HepG2 (cell line): ENCODE results near the gene UBE2O. TPM values are rescaled to one million over a fixed set of nuclear protein-coding genes. Genes with fewer than 3 reads are reported as not detected.

ENCODE experiments used
- RERE ChIP-seq: IDR thresholded peaks from 2 replicates; pipeline ENCODE4 v1.6.1; 2016; ENCODE audit warnings: low read depth, missing genetic modification reagents, missing compliant biosample characterization
- ZBTB26 ChIP-seq: IDR thresholded peaks from 2 replicates; pipeline ENCODE4 v1.6.1; 2016; ENCODE audit warnings: missing compliant biosample characterization, missing genetic modification reagents, borderline replicate concordance
- ZBTB46 ChIP-seq: sonication (generic); formaldehyde crosslinking; IDR thresholded peaks from 2 replicates; pipeline ENCODE4 v1.4.0; 2020; ENCODE audit warnings: mild to moderate bottlenecking, missing genetic modification reagents, borderline replicate concordance
- ZNF12 ChIP-seq: sonication (generic); formaldehyde crosslinking; IDR thresholded peaks from 2 replicates; pipeline ENCODE4 v1.5.0; 2020; ENCODE audit warnings: missing genetic modification reagents
- ZNF33B ChIP-seq: sonication (generic); formaldehyde crosslinking; IDR thresholded peaks from 2 replicates; pipeline ENCODE4 v1.5.1; 2020; ENCODE audit warnings: mild to moderate bottlenecking, missing genetic modification reagents
- ZNF354B ChIP-seq: sonication (generic); formaldehyde crosslinking; IDR thresholded peaks from 2 replicates; pipeline ENCODE4 v1.8.0; 2022; ENCODE audit warnings: mild to moderate bottlenecking, missing genetic modification reagents
- ZNF7 ChIP-seq: IDR thresholded peaks from 2 replicates; pipeline ENCODE4 v1.6.1; 2016; ENCODE audit warnings: missing biosample characterization, missing genetic modification reagents
- ZNF768 ChIP-seq: sonication (generic); formaldehyde crosslinking; IDR thresholded peaks from 2 replicates; pipeline ENCODE4 v1.4.0; 2020; ENCODE audit warnings: missing genetic modification reagents
- ZNF878 ChIP-seq: sonication (generic); formaldehyde crosslinking; IDR thresholded peaks from 2 replicates; pipeline ENCODE4 v1.8.1; 2023; ENCODE audit warnings: mild to moderate bottlenecking, missing genetic modification reagents, moderate library complexity
- ZSCAN31 ChIP-seq: sonication (generic); formaldehyde crosslinking; IDR thresholded peaks from 2 replicates; pipeline ENCODE4 v1.5.0; 2020; ENCODE audit warnings: low read depth, mild to moderate bottlenecking, missing genetic modification reagents
- ZSCAN5A ChIP-seq: sonication (generic); formaldehyde crosslinking; IDR thresholded peaks from 2 replicates; pipeline ENCODE4 v1.8.0; 2022; ENCODE audit warnings: mild to moderate bottlenecking, missing genetic modification reagents, borderline replicate concordance
- polyA plus RNA-seq, 8 experiments: library from polyadenylated mRNA; depleted of rRNA in 3 of 8; stranded (reverse) in 7 of 8; unstranded in 1 of 8; fragments of >200 nt; fragmentation: Illumina TruSeq in 4 of 8; extraction: Trizol in 4 of 8; gene quantifications; 2 replicates each; pipeline versions ENCODE4 v1.2.1 to v1.2.3, GENCODE V29; 2011 to 2016; ENCODE audit warnings: low read depth in 4 of 8, missing spikeins in 1 of 8, mixed read lengths in 1 of 8; ENCODE audit not compliant: insufficient read depth in 1 of 8
- total RNA-seq, 5 experiments: library from RNA; depleted of rRNA; stranded (reverse); fragments of >200 nt; fragmentation: Illumina TruSeq; extraction: Trizol; gene quantifications; 2 replicates each; pipeline ENCODE4 v1.2.3, GENCODE V29; 2016; ENCODE audit warnings: low read depth in 1 of 5
- TF ChIP-seq, protein P1 (sequence below): sonication (generic); formaldehyde crosslinking; IDR thresholded peaks from 2 replicates; pipeline ENCODE4 v1.5.0; 2020; ENCODE audit warnings: missing genetic modification reagents, mild to moderate bottlenecking, borderline replicate concordance

Gene UBE2O
- total and polyA plus RNA-seq, 2 of the 13 experiments (the other 11 are each of a cell fraction or from before 2014, with no cell fraction given): 21.5 to 23.5 TPM

GRCh38 chr17:76376318-76377133 lies 76.4 kb downstream of the UBE2O start (continued):
- TF ChIP-seq ZBTB26: peak; percentile 31; the same call in 1 of the 2 replicates
- peak; percentile 44; the same call in 1 of the 2 replicates for TF ChIP-seq ZNF768 (CRISPR knock-in tag)
- peak; percentile 32; the same call in 1 of the 2 replicates for TF ChIP-seq ZNF12 (CRISPR knock-in tag)
- TF ChIP-seq RERE: peak; percentile 91
- TF ChIP-seq ZBTB46 (CRISPR knock-in tag): peak; percentile 61; the same call in 1 of the 2 replicates
- TF ChIP-seq, protein P1, sequence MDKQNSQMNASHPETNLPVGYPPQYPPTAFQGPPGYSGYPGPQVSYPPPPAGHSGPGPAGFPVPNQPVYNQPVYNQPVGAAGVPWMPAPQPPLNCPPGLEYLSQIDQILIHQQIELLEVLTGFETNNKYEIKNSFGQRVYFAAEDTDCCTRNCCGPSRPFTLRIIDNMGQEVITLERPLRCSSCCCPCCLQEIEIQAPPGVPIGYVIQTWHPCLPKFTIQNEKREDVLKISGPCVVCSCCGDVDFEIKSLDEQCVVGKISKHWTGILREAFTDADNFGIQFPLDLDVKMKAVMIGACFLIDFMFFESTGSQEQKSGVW (CRISPR knock-in tag): no peak
- TF ChIP-seq ZNF33B (CRISPR knock-in tag): no peak
- 0 out of 2 replicates have a peak, but pooled peaks have one; percentile 65 for TF ChIP-seq ZNF878 (CRISPR knock-in tag)
- TF ChIP-seq ZNF7 (CRISPR knock-in tag): peak; percentile 10; the same call in 1 of the 2 replicates
- TF ChIP-seq ZSCAN5A (CRISPR knock-in tag): peak; percentile 84; the same call in 1 of the 2 replicates
- TF ChIP-seq ZNF354B (CRISPR knock-in tag): no peak
- peak; percentile 77 for TF ChIP-seq ZSCAN31 (CRISPR knock-in tag)
